ENCODE results near the gene TNFSF9.
A peak's percentile ranks its signal among the peaks of the same experiment; 100 is the strongest.

The TNFSF9 gene, protein sequence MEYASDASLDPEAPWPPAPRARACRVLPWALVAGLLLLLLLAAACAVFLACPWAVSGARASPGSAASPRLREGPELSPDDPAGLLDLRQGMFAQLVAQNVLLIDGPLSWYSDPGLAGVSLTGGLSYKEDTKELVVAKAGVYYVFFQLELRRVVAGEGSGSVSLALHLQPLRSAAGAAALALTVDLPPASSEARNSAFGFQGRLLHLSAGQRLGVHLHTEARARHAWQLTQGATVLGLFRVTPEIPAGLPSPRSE

DNA sequence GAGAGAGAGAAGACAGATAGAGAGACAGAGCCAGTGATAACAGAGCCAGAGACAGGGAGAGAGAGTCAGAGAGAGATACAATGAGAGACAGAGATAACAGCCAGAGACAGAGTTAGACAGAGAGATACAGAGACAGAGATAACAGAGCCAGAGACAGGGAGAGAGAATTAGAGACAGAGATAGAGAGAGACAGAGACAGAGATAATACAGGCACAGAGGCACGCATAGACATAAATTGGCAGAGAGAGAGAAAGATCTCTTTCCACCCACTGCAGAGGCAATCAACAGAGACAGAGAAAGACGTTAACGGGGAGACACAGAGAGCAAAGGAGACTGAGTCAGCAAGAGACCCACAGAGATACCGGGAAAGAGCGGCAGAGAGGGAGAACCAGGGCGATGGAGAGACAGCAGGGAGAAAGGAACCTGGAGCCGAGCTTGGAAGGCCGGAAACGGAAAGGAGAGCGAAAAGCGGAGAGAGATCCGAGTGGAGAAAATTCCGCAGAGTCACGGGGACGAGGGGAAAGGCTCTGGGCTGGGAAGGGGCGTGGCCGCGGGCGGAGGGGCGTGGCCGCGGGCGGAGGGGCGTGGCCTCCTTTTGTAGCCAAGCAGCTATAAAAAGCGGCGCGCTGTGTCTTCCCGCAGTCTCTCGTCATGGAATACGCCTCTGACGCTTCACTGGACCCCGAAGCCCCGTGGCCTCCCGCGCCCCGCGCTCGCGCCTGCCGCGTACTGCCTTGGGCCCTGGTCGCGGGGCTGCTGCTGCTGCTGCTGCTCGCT is at the start of gene TNFSF9:
TNFSF9 (plus strand) TSS at position 641 of the 777 bp plus-strand sequence; CDS start at position 652, 11 bp downstream.
- peak; percentile 65 for DNase-seq

GRCh38 chr19:6481541-6482342 is 49.1 kb upstream of the TNFSF9 start, which contains the start of gene DENND1C:
TSS of gene DENND1C (minus strand) at chr19:6481787. CDS start at chr19:6481695, 92 bp downstream.
- DNase-seq: peak; percentile 29

DNA sequence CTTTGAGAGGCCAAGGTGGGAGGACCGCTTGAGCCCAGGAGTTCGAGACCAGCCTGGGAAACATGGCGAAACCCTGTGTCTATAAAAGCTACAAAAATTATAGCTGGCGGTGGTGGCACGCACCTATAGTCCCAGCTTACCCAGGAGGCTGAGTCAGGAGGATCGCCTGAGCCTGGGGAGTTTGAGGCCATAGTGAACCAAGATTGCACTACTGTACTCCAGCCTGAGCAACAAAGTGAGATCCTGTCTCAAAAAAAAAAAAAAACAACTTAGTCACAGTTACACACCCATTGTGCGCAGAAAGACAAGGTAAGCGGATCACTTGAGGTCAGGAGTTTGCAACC is 48.5 kb upstream of the TNFSF9 start:
- no peak for DNase-seq

DNA sequence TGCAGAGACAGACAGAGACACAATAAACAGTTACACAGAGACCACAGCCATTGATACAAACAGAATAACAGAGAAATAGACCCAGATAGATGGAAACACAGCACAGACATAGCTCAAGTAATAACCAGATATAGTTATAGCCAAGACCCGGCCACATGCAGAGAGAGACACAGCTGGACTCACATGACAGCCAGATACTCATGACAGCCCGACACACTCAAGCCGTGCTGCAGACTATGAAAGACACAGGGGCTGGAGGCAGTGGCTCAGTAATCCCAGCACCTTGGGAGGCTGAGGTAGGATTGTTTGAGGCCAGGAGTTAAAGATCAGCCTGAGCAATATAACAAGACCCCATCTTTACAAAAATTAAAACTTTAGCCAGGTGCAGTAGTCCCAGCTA is 47.6 kb upstream of the TNFSF9 start:
- no peak for DNase-seq

- DNase-seq: no peak
These were observed 46.6 kb upstream of the TNFSF9 start for GRCh38 chr19:6484230-6484629.

- no peak for DNase-seq
These were observed 46.0 kb upstream of the TNFSF9 start for GRCh38 chr19:6484831-6485230.

DNA sequence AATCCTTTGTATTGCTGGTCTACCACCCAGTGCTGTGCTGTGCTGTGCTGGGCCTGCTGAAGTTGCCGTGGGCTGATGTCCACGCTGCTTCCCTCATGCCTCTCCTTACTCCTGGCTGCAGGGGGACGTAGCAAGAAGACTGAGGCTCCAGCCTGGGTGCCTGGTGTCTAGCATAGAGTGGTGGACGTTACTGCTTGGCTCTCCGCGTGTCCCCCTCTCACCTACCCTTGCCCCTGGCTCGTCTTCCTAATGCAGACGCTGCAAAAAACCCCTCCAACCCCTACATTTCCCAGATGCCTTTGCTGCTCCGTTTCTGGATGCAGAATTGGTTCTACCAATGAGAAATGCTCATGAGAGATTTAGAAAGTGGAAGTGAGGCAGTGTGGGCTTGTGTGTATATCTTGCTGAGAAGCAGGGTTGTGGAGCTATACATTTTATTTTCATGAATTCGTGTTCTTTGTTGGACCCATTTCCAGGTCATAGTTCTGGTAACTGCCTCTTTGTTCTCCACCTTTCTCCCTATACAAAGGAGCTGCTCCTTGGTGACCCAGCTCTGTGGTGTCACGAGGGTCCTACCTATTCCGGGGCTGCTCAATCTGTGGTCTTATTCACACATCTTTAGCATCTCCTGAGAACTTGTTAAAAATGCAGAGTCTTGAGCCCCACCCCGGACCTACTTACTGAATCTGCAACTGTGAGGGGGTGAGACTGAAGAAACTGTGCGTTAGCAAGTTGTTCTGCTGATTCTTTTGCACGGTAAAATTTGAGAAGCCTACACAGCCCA is 41.4 kb upstream of the TNFSF9 start:
- DNase-seq: peak; percentile 17

DNA sequence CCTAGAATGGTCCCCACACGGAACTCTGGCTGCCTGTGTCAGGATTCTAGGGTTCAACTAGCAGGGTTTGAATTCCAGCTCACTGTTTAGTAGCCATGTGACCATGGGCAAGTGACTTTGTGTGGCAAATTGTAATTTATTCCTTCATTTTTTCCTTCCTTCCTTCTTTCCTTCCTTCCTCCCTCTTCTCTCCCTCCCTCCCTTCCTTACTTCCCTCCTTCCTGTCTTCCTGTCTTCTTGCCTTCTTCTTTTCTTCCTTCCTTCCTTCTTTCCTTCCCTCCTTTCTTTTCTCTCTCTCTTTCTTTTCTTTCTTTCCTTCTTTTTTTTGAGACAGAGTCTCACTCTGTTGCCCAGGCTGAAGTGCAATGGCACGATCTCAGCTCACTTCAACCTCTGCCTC is 40.7 kb upstream of the TNFSF9 start:
- DNase-seq: no peak

DNA sequence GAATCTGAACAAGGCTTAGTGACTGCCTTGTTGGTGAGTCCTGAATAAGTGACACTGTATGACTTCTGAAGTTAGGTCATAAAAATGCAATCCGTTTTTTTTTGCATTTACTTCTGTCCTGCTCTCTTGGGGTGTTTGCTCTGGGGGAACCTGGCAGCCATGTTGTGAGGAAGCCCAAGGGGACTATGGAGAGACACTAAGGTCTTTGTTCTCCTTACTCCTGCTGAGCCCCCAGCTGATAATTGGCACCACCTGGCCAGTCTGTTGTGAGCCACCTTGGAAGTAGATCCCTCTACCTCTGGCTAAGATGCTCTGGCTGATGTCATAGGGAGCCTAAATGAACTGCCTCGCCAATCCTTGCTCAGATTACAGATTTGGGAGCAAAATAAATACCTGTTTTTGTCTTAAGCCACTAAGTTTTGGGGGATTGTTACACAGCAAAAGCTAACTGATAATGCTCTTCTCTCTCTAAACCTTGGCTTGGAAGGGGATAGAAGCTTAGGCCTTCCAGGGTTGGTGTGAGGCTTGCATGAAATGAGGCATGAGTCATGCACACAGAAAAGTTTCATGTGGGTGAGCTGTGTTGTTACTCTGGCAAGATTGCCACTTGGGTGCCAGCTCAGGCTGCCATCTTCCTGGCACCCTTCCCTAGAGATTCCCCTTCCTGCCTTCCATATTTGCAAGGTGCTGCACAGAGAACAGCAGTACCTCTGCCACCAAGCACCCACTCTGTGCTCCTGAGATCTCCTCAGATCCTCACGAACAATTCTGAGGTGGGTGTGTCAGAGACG is 38.8 kb upstream of the TNFSF9 start:
- no peak for DNase-seq

DNA sequence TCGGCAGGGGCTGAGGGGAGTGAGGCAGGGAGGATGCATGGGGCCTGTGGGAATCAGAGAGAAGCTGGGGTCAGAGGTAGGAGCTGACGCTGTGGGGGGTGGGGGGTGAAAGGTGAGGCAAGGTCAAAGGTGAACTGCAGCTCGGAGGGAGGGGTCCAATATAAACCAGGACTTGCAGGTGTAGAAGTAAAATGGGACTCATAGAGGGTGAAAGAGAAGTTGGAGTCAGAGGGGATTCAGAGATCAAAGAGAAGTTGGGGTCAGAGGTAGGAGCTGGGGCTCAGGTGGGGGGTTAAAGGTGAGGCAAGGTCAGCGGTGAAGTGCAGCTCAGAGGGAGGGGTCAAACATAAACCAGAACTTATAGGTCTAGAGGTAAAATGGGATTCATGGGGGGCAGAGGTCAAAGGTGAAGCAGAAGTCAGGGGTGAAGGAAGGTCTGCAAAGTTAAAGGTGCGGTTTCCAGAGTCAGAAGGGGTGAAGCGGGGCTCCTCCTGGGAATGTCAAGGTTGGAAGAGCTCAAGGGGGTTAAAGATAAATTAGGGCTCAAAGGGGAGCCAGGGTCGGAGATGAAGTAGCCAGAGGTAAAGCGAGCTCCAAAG is 36.3 kb upstream of the TNFSF9 start:
- no peak for DNase-seq

DNA sequence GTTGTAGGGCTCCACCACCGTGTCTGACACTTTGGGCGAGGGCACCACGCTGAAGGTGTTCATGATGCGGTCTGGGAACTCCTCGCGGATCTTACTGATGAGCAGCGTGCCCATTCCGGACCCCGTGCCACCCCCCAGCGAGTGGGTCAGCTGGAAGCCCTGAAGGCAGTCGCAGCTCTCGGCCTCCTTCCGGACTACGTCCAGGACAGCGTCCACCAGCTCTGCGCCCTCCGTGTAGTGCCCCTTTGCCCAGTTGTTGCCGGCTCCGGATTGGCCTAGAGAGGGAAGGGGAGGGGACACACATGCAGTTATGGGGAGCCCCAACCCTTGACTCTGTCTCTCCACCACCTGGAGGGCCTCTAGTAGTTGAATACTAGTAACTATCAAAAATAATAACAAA is 34.9 kb upstream of the TNFSF9 start:
- DNase-seq: no peak

DNA sequence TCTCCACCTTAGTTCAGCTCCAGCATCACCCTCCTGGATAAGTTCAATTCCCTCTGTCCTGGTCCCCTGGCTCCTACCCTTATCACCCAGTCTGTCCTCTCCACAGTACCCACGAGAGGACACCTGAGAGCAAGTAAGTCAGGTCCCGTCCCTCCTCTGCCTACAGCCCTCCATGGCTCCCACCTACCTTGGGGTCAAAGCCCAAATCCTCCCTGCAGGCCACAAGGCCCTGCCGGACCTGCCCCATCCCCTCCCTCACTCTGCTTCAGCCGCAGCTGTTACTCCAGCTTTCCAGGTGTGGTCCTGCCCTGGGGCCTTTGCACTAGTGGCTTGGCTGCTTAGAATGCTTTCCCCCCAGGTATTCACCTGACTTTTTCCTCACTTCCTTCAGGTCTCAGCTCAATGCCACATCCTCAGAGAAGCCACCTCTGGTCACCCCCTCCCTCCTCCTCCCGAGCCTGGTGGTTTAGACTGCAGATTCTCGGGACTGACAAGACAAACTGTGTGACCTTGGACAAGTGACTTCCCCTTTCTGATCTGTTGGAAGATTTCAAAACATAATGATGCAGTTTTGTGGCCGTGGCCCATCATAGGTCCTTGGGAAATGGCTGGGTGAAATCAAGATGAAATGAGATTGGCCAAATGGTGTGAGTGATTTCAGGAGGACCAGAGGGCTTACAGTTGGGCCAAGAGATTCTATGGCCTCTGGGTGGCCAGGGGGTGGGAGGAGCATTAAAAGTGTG is 32.4 kb upstream of the TNFSF9 start:
- no peak for DNase-seq

DNA sequence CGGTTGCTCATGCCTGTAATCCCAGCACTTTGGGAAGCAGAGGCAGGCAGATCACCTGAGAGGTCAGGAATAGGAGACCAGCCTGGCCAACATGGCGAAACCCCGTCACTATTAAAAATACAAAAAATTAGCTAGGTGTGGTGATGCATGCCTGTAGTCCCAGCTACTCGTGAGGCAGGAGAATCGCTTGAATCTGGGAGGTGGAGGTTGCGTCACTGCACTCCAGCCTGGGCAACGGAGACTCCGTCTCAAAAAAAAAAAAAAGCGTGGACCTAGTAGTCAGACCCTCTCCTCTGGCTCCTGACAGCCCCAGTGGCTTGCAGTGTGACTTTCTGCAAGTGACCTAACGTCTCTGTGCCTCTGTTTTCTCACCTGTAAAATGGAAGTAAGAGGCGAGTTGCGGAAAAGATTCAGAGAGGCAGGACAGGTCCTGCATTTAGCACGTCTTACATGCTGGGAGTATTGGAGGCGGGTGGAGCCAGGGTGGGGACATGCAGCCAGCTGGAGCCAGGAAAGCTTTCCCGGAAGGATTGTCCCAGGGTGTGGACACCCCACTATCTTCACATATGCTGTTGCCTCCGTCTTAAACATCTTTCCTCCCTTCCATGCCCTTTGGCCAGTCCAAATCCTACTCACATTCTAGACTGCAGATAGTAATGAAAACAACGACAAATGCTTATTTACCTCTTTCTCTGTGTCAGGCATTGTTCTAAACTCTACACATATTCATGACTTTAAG is 31.6 kb upstream of the TNFSF9 start:
- DNase-seq: no peak

- no peak for DNase-seq
These were observed 29.7 kb upstream of the TNFSF9 start for GRCh38 chr19:6500837-6501739.

GRCh38 chr19:6501740-6502648 is 28.8 kb upstream of the TNFSF9 start, which contains the start of gene TUBB4A:
TSS of gene TUBB4A (minus strand) at chr19:6502309. CDS start at chr19:6502212, 97 bp downstream.
- no peak for DNase-seq

DNA sequence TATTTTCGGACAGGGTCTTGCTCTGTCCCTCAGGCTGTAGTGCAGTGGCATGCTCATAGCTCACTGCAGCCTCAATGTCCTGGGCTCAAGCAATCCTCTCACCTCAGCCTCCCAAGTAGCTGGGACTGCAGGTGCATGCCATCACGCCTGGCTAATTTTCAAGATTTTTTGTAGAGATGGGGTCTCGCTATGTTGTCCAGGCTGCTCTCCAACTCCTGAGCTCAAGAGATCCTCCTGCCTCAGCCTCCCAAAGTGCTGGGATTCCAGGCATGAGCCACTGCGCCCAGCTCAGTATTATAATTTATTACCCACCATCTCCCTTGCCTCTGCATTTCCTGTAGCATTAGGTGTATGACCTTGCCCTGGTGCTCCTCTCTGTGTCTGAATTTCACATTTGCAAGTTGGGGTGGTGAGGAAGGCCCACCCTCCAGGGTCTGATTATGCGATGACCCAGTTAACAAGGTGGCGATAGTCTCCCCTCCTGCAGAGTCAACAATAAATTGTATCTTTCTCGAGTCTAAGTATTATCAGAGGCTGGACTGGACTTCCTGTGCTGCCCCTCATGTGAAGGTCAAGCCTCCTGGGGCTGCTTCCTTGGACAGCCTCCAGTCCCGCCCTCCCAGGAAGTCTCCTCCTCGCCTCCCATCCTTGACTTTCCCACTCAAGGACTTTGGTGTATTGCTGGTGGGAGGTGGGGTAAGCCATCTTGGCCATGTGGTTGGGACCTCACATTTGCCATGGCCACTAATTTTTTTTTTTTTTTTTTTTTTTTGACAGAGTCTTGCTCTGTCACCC is 27.2 kb upstream of the TNFSF9 start:
- DNase-seq: no peak

Measured in SHP77 treated with DMSO at 0.1 percent for 48 hours (cell line).